GM18873 (cell line): Measurements from ENCODE around the gene B3GNT2.
A peak's percentile ranks its signal among the peaks of the same experiment; 100 is the strongest.
"Not testable (repeated sequence)": the region's sequence is repeated elsewhere in the genome, so short reads cannot be mapped to it uniquely, and the experiment has no call there.

Experiments
- ATAC-seq: cut with Tn5 transposase; IDR thresholded peaks from one replicate; pipeline ENCODE4 v1.9.1; 2021; ENCODE audit warnings: mild to moderate bottlenecking, moderate library complexity, moderate number of reproducible peaks; ENCODE audit not compliant: unreplicated experiment, low FRiP score

B3GNT2 gene

GRCh38 chr2:62184512-62185230 lies 11.2 kb upstream of the B3GNT2 start:
- ATAC-seq: no peak

GRCh38 chr2:62185475-62186155 lies 10.3 kb upstream of the B3GNT2 start:
- no peak for ATAC-seq

GRCh38 chr2:62186156-62186905 lies 9.6 kb upstream of the B3GNT2 start:
- no peak for ATAC-seq

- ATAC-seq: no peak
Measured at GRCh38 chr2:62187246-62187645, 8.7 kb upstream of the B3GNT2 start.

GRCh38 chr2:62188416-62188815 lies 7.5 kb upstream of the B3GNT2 start:
- ATAC-seq: no peak

GRCh38 chr2:62189196-62189595 lies 6.7 kb upstream of the B3GNT2 start:
- ATAC-seq: no peak

- ATAC-seq: no peak
Measured at GRCh38 chr2:62192811-62193210, 3.1 kb upstream of the B3GNT2 start.

- ATAC-seq: no peak
Measured at GRCh38 chr2:62194558-62195420, 1.1 kb upstream of the B3GNT2 start.

GRCh38 chr2:62196278-62196901 lies 475 bp downstream of the B3GNT2 start:
- peak; percentile 19 for ATAC-seq

- no peak for ATAC-seq
Measured at GRCh38 chr2:62197011-62197924, 1.4 kb downstream of the B3GNT2 start.

- ATAC-seq: no peak
Measured at GRCh38 chr2:62197925-62198633, 2.2 kb downstream of the B3GNT2 start.

- ATAC-seq: not testable (repeated sequence)
Measured at GRCh38 chr2:62198854-62199253, 2.9 kb downstream of the B3GNT2 start.

GRCh38 chr2:62199392-62200125 lies 3.6 kb downstream of the B3GNT2 start:
- ATAC-seq: no peak

- ATAC-seq: no peak
Measured at GRCh38 chr2:62200291-62200841, 4.5 kb downstream of the B3GNT2 start.

- no peak for ATAC-seq
Measured at GRCh38 chr2:62200868-62201267, 5.0 kb downstream of the B3GNT2 start.

GRCh38 chr2:62201307-62201706 lies 5.4 kb downstream of the B3GNT2 start:
- ATAC-seq: no peak

GRCh38 chr2:62202019-62202722 lies 6.3 kb downstream of the B3GNT2 start:
- no peak for ATAC-seq
